Vagina (tissue), 2 donors: ENCODE results near the gene ACMSD. TPM values are rescaled to one million over a fixed set of nuclear protein-coding genes. Genes with fewer than 3 reads are reported as not detected.
"Not testable (repeated sequence)": the region's sequence is repeated elsewhere in the genome, so short reads cannot be mapped to it uniquely, and the experiment has no call there.

Source experiments
- DNase-seq, 2 donors: peaks; one replicate each; pipeline ENCODE4 v3.0.0-alpha.2; 2017; ENCODE audit errors: extremely low spot score in 2 of 2
- H3K27ac ChIP-seq: fragments of 200-600 bp; sonication (generic); one replicate; pipeline ENCODE4 v1.5.1; 2019
- H3K27me3 ChIP-seq: fragments of 200-600 bp; sonication (generic); one replicate; pipeline ENCODE4 v1.5.1; 2019
- H3K36me3 ChIP-seq, 2 donors: fragments of 200-600 bp; sonication (generic); one replicate each; pipeline ENCODE4 v1.5.1; 2017 to 2019
- H3K4me1 ChIP-seq: fragments of 200-600 bp; sonication (generic); one replicate; pipeline ENCODE4 v1.5.1; 2019
- H3K4me3 ChIP-seq, 2 donors: fragments of 200-600 bp; sonication (generic); 1 replicate in 1 of 2; 2 replicates in 1 of 2; pipeline ENCODE4 v1.5.1; 2016 to 2019
- H3K9me3 ChIP-seq: fragments of 200-600 bp; sonication (generic); one replicate; pipeline ENCODE4 v1.5.1; 2019
- POLR2A ChIP-seq, 2 donors: fragments of 450-650 bp; IDR thresholded peaks; one replicate each; pipeline ENCODE4 v1.6.1; 2017; ENCODE audit warnings: antibody characterized with exemption in 2 of 2, mild to moderate bottlenecking in 2 of 2, moderate library complexity in 2 of 2
- POLR2AphosphoS5 ChIP-seq, 2 donors: sonication (generic); formaldehyde crosslinking; IDR thresholded peaks; one replicate each; pipeline ENCODE4 v1.9.0; 2017; ENCODE audit warnings: antibody characterized with exemption in 2 of 2, mild to moderate bottlenecking in 2 of 2, low read depth in 1 of 2; ENCODE audit not compliant: insufficient read depth in 1 of 2
- intact Hi-C: fragments of 100-400 bp; cut with DNase I; formaldehyde crosslinking; loops from one replicate; pipeline ENCODE4 v1.15.1; 2023
- total RNA-seq: library from RNA; depleted of rRNA; stranded (reverse); fragments of >200 nt; gene quantifications from one replicate; pipeline ENCODE4 v1.2.3, GENCODE V29; 2016
- TF ChIP-seq, protein P1 (sequence below), 3 experiments: fragments of 450-650 bp in 2 of 3; fragments of 200-600 bp in 1 of 3; sonication (generic) in 1 of 3; IDR thresholded peaks; one replicate each; pipeline ENCODE4 v1.5.1; 2017 to 2019; ENCODE audit warnings: antibody characterized with exemption in 3 of 3, mild to moderate bottlenecking in 2 of 3, moderate library complexity in 2 of 3

ACMSD gene
- total RNA-seq, 1 donor from 2014 or later: not detected

DNA sequence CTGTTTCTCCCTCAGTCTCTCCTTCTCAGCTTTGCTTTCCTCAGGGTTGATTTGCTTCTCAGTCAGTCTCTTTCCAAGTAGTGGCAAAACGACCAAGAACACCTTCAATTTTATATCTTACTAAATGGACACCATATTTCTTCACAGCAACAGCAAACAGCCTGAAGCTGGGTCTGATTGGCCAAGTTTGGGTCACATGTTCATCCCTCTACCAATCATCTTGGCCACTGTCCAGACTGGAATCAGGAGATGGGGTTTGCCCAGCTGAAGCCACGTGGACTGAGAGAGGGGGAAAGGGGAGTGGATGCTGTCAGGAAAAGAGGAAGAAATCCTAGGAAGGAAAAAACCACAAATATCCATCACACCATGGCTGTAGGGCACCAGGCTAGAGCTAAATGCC, 42.0 kb upstream of the ACMSD start:
- Histone ChIP-seq H3K4me1 (no peaks in the 10 kb centered on the region), H3K36me3 (no peaks in the 10 kb centered on the region), H3K9me3 (no peaks in the 10 kb centered on the region), H3K27me3 (no peaks in the 10 kb centered on the region), H3K27ac (no peak overlapping the region), H3K4me3 (no peak overlapping the region)
- no peak for DNase-seq
- TF ChIP-seq, protein P1, sequence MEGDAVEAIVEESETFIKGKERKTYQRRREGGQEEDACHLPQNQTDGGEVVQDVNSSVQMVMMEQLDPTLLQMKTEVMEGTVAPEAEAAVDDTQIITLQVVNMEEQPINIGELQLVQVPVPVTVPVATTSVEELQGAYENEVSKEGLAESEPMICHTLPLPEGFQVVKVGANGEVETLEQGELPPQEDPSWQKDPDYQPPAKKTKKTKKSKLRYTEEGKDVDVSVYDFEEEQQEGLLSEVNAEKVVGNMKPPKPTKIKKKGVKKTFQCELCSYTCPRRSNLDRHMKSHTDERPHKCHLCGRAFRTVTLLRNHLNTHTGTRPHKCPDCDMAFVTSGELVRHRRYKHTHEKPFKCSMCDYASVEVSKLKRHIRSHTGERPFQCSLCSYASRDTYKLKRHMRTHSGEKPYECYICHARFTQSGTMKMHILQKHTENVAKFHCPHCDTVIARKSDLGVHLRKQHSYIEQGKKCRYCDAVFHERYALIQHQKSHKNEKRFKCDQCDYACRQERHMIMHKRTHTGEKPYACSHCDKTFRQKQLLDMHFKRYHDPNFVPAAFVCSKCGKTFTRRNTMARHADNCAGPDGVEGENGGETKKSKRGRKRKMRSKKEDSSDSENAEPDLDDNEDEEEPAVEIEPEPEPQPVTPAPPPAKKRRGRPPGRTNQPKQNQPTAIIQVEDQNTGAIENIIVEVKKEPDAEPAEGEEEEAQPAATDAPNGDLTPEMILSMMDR (IDR thresholded peaks at IDR 0.05): no peak
- TF ChIP-seq POLR2AphosphoS5 (IDR thresholded peaks at IDR 0.05; ENCODE audit: insufficient read depth in 1 of 2, low read depth in 1 of 2) (no peak), POLR2A (IDR thresholded peaks at IDR 0.05) (no peak)
- intact Hi-C loops: no loop called here

DNA sequence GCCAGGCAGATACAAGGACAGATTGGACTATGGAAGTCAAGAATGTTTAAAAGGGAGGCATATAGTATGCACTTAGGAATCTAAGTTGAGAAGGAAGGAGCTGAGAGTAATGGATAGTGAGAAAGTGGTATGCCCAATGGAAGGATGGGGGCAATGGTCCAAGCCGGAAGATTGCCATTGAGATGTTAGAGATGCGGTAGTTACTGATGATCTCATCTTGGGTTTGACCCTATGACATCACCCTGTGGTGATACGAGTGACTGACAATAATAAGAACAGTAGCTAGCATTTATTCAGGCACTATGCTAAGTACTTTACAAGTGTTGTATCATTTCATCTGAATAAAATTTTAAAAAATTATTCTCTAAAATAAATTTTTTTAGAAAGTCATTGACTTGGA, 38.5 kb upstream of the ACMSD start:
- no peaks in the 10 kb centered on the region for H3K9me3 ChIP-seq
- H3K36me3 ChIP-seq: no peaks in the 10 kb centered on the region
- no peaks in the 10 kb centered on the region for H3K4me1 ChIP-seq
- no peaks in the 10 kb centered on the region for H3K27me3 ChIP-seq
- intact Hi-C loops: no loop called here
- H3K27ac ChIP-seq: no peak overlapping the region
- DNase-seq: no peak
- no peak overlapping the region for H3K4me3 ChIP-seq
- TF ChIP-seq POLR2AphosphoS5 (IDR thresholded peaks at IDR 0.05; ENCODE audit: insufficient read depth in 1 of 2, low read depth in 1 of 2): no peak
- TF ChIP-seq, protein P1 (IDR thresholded peaks at IDR 0.05): no peak
- no peak for TF ChIP-seq POLR2A (IDR thresholded peaks at IDR 0.05)

DNA sequence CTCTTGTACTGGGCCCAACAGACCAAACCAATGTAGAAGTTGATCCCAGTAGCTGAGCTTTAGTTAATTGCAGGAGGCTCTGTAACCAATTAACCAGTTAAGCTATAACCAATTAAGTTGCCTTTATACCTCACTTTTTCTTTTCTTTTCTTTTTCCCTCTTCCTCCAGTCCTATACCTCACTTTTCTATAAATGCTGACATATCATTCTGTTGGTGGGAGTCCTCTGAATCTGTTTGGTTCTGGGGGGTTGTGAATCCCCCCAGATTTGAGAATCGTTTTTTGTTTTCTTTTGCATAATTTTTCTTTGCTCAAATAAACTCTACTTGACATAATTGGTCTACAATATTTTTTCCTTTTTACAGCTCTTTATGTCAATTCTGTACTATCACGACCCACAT, 38.1 kb upstream of the ACMSD start:
- intact Hi-C loops: no loop called here
- Histone ChIP-seq H3K4me3 (no peak overlapping the region), H3K9me3 (no peaks in the 10 kb centered on the region), H3K4me1 (no peaks in the 10 kb centered on the region), H3K36me3 (no peaks in the 10 kb centered on the region), H3K27me3 (no peaks in the 10 kb centered on the region), H3K27ac (no peak overlapping the region)
- no peak for DNase-seq
- no peak for TF ChIP-seq POLR2AphosphoS5 (IDR thresholded peaks at IDR 0.05; ENCODE audit: insufficient read depth in 1 of 2, low read depth in 1 of 2)
- TF ChIP-seq, protein P1 (IDR thresholded peaks at IDR 0.05): no peak
- TF ChIP-seq POLR2A (IDR thresholded peaks at IDR 0.05): no peak

DNA sequence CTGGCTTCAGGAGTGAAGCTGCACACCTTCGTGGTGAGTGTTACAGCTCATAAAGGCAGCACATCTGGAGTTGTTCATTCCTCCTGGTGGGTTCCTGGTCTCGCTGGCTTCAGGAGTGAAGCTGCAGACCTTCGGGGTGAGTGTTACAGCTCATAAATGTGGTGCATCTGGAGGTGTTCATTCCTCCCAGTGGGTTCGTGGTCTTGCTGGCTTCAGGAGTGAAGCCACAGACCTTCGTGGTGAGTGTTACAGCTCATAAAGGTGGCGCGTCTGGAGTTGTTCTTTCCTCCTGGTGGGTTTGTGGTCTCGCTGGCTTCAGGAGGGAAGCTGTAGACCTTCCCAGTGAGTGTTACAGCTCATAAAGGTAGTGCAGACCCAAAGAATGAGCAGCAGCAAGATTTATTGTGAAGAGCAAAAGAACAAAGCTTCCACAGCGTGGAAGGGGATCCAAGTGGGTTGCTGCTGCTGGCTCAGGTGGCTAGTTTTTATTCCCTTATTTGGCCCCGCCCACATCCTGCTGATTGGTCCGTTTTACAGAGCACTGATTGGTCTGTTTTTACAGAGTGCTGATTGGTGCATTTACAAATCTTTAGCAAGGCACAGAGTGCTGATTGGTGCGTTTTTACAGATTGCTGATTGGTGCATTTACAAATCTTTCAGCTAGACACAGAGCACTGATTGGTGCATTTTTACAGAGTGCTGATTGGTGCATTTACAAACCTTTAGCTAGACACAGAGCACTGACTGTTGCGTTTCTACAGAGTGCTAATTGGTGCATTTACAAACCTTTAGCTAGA, 34.6 kb upstream of the ACMSD start:
- H3K27me3 ChIP-seq, DNase-seq, H3K9me3 ChIP-seq, H3K27ac ChIP-seq, intact Hi-C loops, H3K4me3 ChIP-seq, H3K4me1 ChIP-seq, H3K36me3 ChIP-seq: not testable (repeated sequence)

DNA sequence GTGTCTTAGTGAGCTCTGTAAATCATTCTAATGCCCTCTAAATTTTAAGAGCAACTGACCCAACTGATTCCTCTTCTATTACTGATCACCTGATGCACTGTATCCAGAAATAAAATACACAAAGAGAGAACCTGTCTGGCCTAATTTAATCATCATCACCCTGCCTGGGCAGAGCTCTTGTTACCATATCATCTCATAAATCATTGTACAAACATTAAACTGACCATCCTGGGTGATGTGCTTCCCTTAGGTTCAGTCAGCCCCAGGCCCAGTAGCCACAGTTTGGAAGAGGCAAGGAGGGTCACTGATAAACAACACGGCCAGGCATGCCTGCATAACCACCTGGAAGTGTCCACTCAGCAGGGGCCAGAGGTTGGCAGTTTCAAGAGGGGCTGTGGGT, 22.7 kb upstream of the ACMSD start:
- intact Hi-C loops: no loop called here
- TF ChIP-seq POLR2A (IDR thresholded peaks at IDR 0.05) (no peak), POLR2AphosphoS5 (IDR thresholded peaks at IDR 0.05; ENCODE audit: insufficient read depth in 1 of 2, low read depth in 1 of 2) (no peak)
- TF ChIP-seq, protein P1 (IDR thresholded peaks at IDR 0.05): no peak
- no peak overlapping the region for H3K4me3 ChIP-seq
- no peaks in the 10 kb centered on the region for H3K36me3 ChIP-seq
- no peaks in the 10 kb centered on the region for H3K9me3 ChIP-seq
- H3K27me3 ChIP-seq: no peaks in the 10 kb centered on the region
- H3K27ac ChIP-seq: no peak overlapping the region
- no peaks in the 10 kb centered on the region for H3K4me1 ChIP-seq
- no peak for DNase-seq
